Neural progenitor cell (in vitro differentiated cells): ENCODE measurements around the gene SNX14. TPM values are rescaled to one million over a fixed set of nuclear protein-coding genes. Genes with fewer than 3 reads are reported as not detected.

Source experiments
- DNase-seq: peaks from one replicate; pipeline ENCODE4 v3.0.0-alpha.2; 2016; ENCODE audit warnings: low spot score
- H2AFZ ChIP-seq: fragments of 200-600 bp; sonication (generic); replicated peaks from 2 replicates; pipeline ENCODE4 v1.6.1; 2016; ENCODE audit warnings: antibody characterized with exemption
- H3F3A ChIP-seq: fragments of 200-600 bp; sonication (generic); 2 replicates; pipeline ENCODE4 v1.6.1; 2016; ENCODE audit warnings: antibody characterized with exemption, low read depth
- H3K27ac ChIP-seq: fragments of 200-600 bp; sonication (generic); 2 replicates; pipeline ENCODE4 v1.5.1; 2016; ENCODE audit warnings: mild to moderate bottlenecking
- H3K27me3 ChIP-seq: fragments of 200-600 bp; sonication (generic); 2 replicates; pipeline ENCODE4 v1.6.1; 2016; ENCODE audit warnings: mild to moderate bottlenecking, moderate library complexity
- H3K36me3 ChIP-seq: fragments of 200-600 bp; sonication (generic); 2 replicates; pipeline ENCODE4 v1.5.1; 2016
- H3K4me1 ChIP-seq: fragments of 200-600 bp; sonication (generic); 2 replicates; pipeline ENCODE4 v1.6.1; 2016; ENCODE audit warnings: mixed run types
- H3K4me2 ChIP-seq: fragments of 200-600 bp; sonication (generic); 2 replicates; pipeline ENCODE4 v1.6.1; 2016
- H3K4me3 ChIP-seq: fragments of 200-600 bp; sonication (generic); 2 replicates; pipeline ENCODE4 v1.5.1; 2016
- H3K79me2 ChIP-seq: fragments of 200-600 bp; sonication (generic); 2 replicates; pipeline ENCODE4 v1.6.1; 2016; ENCODE audit warnings: low read depth
- H3K9ac ChIP-seq: fragments of 200-600 bp; sonication (generic); 2 replicates; pipeline ENCODE4 v1.6.1; 2016
- H3K9me3 ChIP-seq: fragments of 200-600 bp; sonication (generic); 2 replicates; pipeline ENCODE4 v1.5.1; 2016; ENCODE audit warnings: low read depth
- H4K20me1 ChIP-seq: fragments of 200-600 bp; sonication (generic); 2 replicates; pipeline ENCODE4 v1.6.1; 2016; ENCODE audit warnings: low read depth
- H3K27ac Mint-ChIP-seq: 3 replicates; pipeline ENCODE4 v1.8.0; 2021; ENCODE audit warnings: mixed read lengths
- H3K27me3 Mint-ChIP-seq: 2 replicates; pipeline ENCODE4 v1.8.0; 2022; ENCODE audit warnings: low read depth, mild to moderate bottlenecking, inconsistent platforms, moderate library complexity, mixed read lengths; ENCODE audit not compliant: insufficient read depth
- H3K36me3 Mint-ChIP-seq: 3 replicates; pipeline ENCODE4 v1.8.0; 2021; ENCODE audit warnings: mixed read lengths
- H3K4me1 Mint-ChIP-seq: 3 replicates; pipeline ENCODE4 v1.8.0; 2021; ENCODE audit warnings: mixed read lengths
- H3K4me3 Mint-ChIP-seq: 3 replicates; pipeline ENCODE4 v1.8.0; 2021; ENCODE audit warnings: mild to moderate bottlenecking, moderate library complexity, mixed read lengths
- H3K9me3 Mint-ChIP-seq: 3 replicates; pipeline ENCODE4 v1.8.0; 2020; ENCODE audit warnings: mixed read lengths
- CTCF ChIP-seq: fragments of 200-600 bp; sonication (generic); IDR thresholded peaks from 2 replicates; pipeline ENCODE4 v1.5.1; 2017; ENCODE audit warnings: antibody characterized with exemption, mild to moderate bottlenecking
- EZH2 ChIP-seq: fragments of 200-600 bp; sonication (generic); IDR thresholded peaks from 2 replicates; pipeline ENCODE4 v1.6.1; 2017; ENCODE audit warnings: antibody characterized with exemption, mild to moderate bottlenecking, moderate library complexity
- EZH2phosphoT487 ChIP-seq: fragments of 200-600 bp; sonication (generic); IDR thresholded peaks from 2 replicates; pipeline ENCODE4 v1.6.1; 2017; ENCODE audit warnings: antibody characterized with exemption
- total RNA-seq: library from RNA; depleted of rRNA; stranded (reverse); fragments of >200 nt; gene quantifications from 2 replicates; pipeline ENCODE4 v1.2.3, GENCODE V29; 2015; ENCODE audit warnings: low replicate concordance

The SNX14 gene
- total RNA-seq, 1 donor from 2014 or later, result 95.2 TPM

GRCh38 chr6:85460921-85461797 is 132.5 kb downstream of the SNX14 start:
- Histone ChIP-seq H4K20me1 (no peaks in the 10 kb centered on the region), H3K9me3 (no peaks in the 10 kb centered on the region), H3F3A (no peaks in the 10 kb centered on the region), H3K27ac (no peak overlapping the region), H3K36me3 (no peaks in the 10 kb centered on the region), H3K4me3 (no peak overlapping the region), H2AFZ (no peak overlapping the region), H3K27me3 (no peaks in the 10 kb centered on the region), H3K9ac (no peak overlapping the region), H3K4me2 (no peak overlapping the region), H3K79me2 (no peaks in the 10 kb centered on the region), H3K4me1 (no peaks in the 10 kb centered on the region)
- H3K27ac Mint-ChIP-seq, result no peak overlapping the region
- no peak overlapping the region for H3K4me3 Mint-ChIP-seq
- TF ChIP-seq EZH2 (no peak), EZH2phosphoT487 (no peak), CTCF (no peak)
- H3K27me3 Mint-ChIP-seq, result peaks cover 2% of the 10 kb centered on the region
- no peaks in the 10 kb centered on the region for H3K36me3 Mint-ChIP-seq
- H3K4me1 Mint-ChIP-seq, result peaks cover 6% of the 10 kb centered on the region
- no peaks in the 10 kb centered on the region for H3K9me3 Mint-ChIP-seq
- DNase-seq, result no peak

GRCh38 chr6:85460154-85460920 is 133.3 kb downstream of the SNX14 start:
- H3K4me1 Mint-ChIP-seq, result peaks cover 6% of the 10 kb centered on the region
- no peak overlapping the region for H2AFZ ChIP-seq

GRCh38 chr6:85459224-85459901 is 134.3 kb downstream of the SNX14 start:
- H3K4me3 ChIP-seq, result no peak overlapping the region
- Mint-ChIP-seq H3K4me3 (no peak overlapping the region), H3K9me3 (no peaks in the 10 kb centered on the region), H3K27ac (no peak overlapping the region), H3K4me1 (peaks cover 6% of the 10 kb centered on the region), H3K36me3 (no peaks in the 10 kb centered on the region), H3K27me3 (peaks cover 2% of the 10 kb centered on the region)
- TF ChIP-seq EZH2phosphoT487, result no peak
- no peak for TF ChIP-seq CTCF
- TF ChIP-seq EZH2, result no peak
- no peak overlapping the region for H3K4me2 ChIP-seq
- no peaks in the 10 kb centered on the region for H3F3A ChIP-seq
- no peak for DNase-seq
- peaks cover 6% of the 10 kb centered on the region for H3K27me3 ChIP-seq
- no peaks in the 10 kb centered on the region for H3K4me1 ChIP-seq
- H2AFZ ChIP-seq, result no peak overlapping the region
- H3K27ac ChIP-seq, result no peak overlapping the region
- H3K9ac ChIP-seq, result no peak overlapping the region
- H3K79me2 ChIP-seq, result no peaks in the 10 kb centered on the region
- no peaks in the 10 kb centered on the region for H4K20me1 ChIP-seq
- no peaks in the 10 kb centered on the region for H3K9me3 ChIP-seq
- no peaks in the 10 kb centered on the region for H3K36me3 ChIP-seq

More at GRCh38 chr6:85460154-85460920, 133.3 kb downstream of the SNX14 start:
- Histone ChIP-seq H4K20me1 (no peaks in the 10 kb centered on the region), H3K36me3 (no peaks in the 10 kb centered on the region), H3K4me1 (no peaks in the 10 kb centered on the region), H3K27me3 (no peaks in the 10 kb centered on the region), H3F3A (no peaks in the 10 kb centered on the region), H3K9me3 (no peaks in the 10 kb centered on the region), H3K79me2 (no peaks in the 10 kb centered on the region), H3K27ac (no peak overlapping the region), H3K4me3 (no peak overlapping the region), H3K4me2 (no peak overlapping the region), H3K9ac (no peak overlapping the region)
- TF ChIP-seq EZH2phosphoT487, result no peak
- no peak for TF ChIP-seq EZH2
- no peak for TF ChIP-seq CTCF
- Mint-ChIP-seq H3K9me3 (no peaks in the 10 kb centered on the region), H3K36me3 (no peaks in the 10 kb centered on the region), H3K4me3 (no peak overlapping the region), H3K27me3 (peaks cover 2% of the 10 kb centered on the region), H3K27ac (no peak overlapping the region)
- no peak for DNase-seq
